ENCODE results near the gene KDM2B. TPM values are rescaled to one million over a fixed set of nuclear protein-coding genes. Genes with fewer than 3 reads are reported as not detected.
A peak's percentile ranks its signal among the peaks of the same experiment; 100 is the strongest.

Gene KDM2B
- total RNA-seq, 1 experiment from 2014 or later = 24.7 TPM

DNA sequence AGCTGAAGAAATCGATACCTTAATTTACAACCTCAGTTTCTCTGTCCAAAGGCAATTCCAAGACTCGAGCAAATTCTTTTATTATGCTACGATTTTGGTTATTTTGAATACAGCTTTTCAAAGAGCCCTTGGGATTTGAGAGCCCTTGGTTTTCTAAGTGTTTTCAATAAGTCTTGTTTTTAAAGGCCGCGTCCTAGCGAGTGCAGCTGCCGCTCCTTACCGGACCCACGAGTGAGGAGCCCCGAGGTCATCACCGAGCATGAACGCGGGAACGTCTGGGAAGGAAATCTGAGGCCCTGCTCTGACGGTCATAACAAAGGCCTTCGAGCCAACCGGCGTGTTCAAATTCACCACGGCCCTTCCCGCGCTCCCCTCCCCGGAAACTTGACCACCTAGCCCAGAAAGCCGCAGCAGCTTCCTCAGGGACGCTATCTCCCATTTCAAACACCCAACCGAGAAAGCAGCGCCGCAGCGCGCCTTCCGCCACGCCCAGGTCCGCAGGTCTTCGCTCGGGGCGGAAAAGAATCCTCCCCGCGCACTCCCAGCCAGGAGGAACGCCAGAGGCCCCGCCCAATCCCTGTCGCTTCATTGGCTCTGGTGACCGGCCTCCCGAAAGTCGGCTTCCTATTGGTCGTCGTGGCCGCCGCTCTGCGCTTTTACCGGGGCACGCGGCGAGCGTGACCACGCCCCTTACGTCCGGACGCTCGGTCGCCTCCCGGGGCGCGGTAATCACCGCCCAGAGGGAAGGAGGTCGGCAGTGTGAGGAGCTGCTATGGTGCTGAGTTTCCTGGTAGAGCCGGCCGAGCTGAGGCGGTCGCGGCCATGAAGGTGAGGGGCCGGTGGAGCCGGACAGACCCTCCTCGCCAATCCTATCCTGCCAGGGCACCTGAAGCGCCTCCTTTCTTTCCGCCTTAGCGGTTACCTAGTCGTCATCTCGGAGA is 181.2 kb downstream of the KDM2B start, which contains the start of gene RNF34:
Gene RNF34, plus strand, starts transcription at position 728 of the 941 bp plus-strand sequence. Its CDS starts 95 bp downstream, at position 823.
- DNase-seq = peak; percentile 99
- TF ChIP-seq, protein P1, sequence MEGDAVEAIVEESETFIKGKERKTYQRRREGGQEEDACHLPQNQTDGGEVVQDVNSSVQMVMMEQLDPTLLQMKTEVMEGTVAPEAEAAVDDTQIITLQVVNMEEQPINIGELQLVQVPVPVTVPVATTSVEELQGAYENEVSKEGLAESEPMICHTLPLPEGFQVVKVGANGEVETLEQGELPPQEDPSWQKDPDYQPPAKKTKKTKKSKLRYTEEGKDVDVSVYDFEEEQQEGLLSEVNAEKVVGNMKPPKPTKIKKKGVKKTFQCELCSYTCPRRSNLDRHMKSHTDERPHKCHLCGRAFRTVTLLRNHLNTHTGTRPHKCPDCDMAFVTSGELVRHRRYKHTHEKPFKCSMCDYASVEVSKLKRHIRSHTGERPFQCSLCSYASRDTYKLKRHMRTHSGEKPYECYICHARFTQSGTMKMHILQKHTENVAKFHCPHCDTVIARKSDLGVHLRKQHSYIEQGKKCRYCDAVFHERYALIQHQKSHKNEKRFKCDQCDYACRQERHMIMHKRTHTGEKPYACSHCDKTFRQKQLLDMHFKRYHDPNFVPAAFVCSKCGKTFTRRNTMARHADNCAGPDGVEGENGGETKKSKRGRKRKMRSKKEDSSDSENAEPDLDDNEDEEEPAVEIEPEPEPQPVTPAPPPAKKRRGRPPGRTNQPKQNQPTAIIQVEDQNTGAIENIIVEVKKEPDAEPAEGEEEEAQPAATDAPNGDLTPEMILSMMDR (IDR thresholded peaks at IDR 0.05; ENCODE audit: unreplicated experiment) = no peak
- CTCF ChIA-PET = interaction anchor here (0.6 to 2.7 kb wide), 6 partner anchors 11 to 384 kb away, joined by 3 to 11 read pairs (median 4); no protein-coding TSS in a partner anchor
- Mint-ChIP-seq H3K4me3 (ENCODE audit: low read depth, unreplicated experiment) (peak within 1 kb of the TSS; percentile 72), H3K27me3 (ENCODE audit: unreplicated experiment) (no peaks in the 10 kb centered on the region), H3K4me1 (ENCODE audit: low read depth, unreplicated experiment) (peaks cover 9% of the 10 kb centered on the region), H3K36me3 (ENCODE audit: insufficient read depth, unreplicated experiment) (peaks cover 39% of the 10 kb centered on the region), H3K27ac (ENCODE audit: unreplicated experiment) (peak within 1 kb of the TSS; percentile 45), H3K9me3 (ENCODE audit: low read depth, unreplicated experiment) (no peaks in the 10 kb centered on the region)
- BruUV-seq (replicated peaks) = TSS peak; percentile 94
- intact Hi-C loops (cut with micrococcal nuclease; ENCODE audit: unreplicated experiment) = loop anchor here (5.0 kb wide), 2 partner anchors 47 to 67 kb away; partner anchors contain the start of gene ANAPC5

DNA sequence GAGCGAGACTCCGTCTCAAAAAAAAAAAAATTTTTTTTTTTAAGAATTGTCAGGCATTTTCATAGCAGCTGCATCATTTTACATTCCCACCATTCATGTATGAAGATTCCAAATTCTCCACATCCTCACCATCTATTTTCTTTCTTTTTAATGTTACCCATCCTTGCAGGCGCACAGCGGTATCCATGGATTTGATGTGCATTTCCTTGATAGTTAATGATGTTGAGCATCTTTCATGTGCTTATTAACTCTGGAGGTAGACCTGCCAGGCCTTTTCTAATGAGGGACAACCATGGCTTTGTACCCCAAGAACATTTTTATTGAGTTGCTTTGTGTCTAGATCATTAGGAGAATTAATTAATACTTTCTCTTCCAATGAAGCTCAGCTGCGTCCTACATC is 182.5 kb downstream of the KDM2B start:
- Mint-ChIP-seq H3K4me1 (ENCODE audit: low read depth, unreplicated experiment) (peaks cover 9% of the 10 kb centered on the region), H3K27ac (ENCODE audit: unreplicated experiment) (peak overlapping the region; percentile 45), H3K4me3 (ENCODE audit: low read depth, unreplicated experiment) (peak overlapping the region; percentile 72), H3K36me3 (ENCODE audit: insufficient read depth, unreplicated experiment) (peaks cover 31% of the 10 kb centered on the region), H3K9me3 (ENCODE audit: low read depth, unreplicated experiment) (no peaks in the 10 kb centered on the region), H3K27me3 (ENCODE audit: unreplicated experiment) (no peaks in the 10 kb centered on the region)
- DNase-seq = no peak
- intact Hi-C loops (cut with micrococcal nuclease; ENCODE audit: unreplicated experiment) = no loop called here
- CTCF ChIA-PET = interaction anchor here (1.2 kb wide), 1 partner anchor 21 kb away, joined by 5 read pairs; no protein-coding TSS in a partner anchor
- BruUV-seq (replicated peaks) = no TSS peak
- TF ChIP-seq, protein P1 (IDR thresholded peaks at IDR 0.05; ENCODE audit: unreplicated experiment) = no peak

DNA sequence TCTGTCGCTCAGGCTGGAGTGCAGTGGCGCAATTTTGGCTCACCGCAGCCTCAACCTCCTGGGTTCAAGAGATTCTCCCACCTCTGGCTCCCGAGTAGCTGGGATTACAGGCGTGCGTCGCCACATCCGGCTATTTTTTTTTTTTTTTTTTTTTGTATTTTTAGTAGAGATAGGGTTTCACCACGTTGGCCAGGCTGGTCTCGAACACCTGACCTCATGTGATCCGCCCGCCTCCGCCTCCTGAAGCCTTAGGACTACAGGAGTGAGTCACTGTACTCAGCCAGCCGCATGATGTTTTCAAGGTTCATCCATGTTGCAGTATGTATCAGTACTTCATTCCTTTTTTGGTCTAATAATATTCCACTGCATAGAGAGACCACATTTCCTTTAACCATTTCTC is 183.3 kb downstream of the KDM2B start:
- Mint-ChIP-seq H3K4me3 (ENCODE audit: low read depth, unreplicated experiment) (no peak overlapping the region), H3K27me3 (ENCODE audit: unreplicated experiment) (no peaks in the 10 kb centered on the region), H3K4me1 (ENCODE audit: low read depth, unreplicated experiment) (peaks cover 9% of the 10 kb centered on the region), H3K9me3 (ENCODE audit: low read depth, unreplicated experiment) (no peaks in the 10 kb centered on the region), H3K36me3 (ENCODE audit: insufficient read depth, unreplicated experiment) (peaks cover 26% of the 10 kb centered on the region), H3K27ac (ENCODE audit: unreplicated experiment) (no peak overlapping the region)
- TF ChIP-seq, protein P1 (IDR thresholded peaks at IDR 0.05; ENCODE audit: unreplicated experiment) = no peak
- DNase-seq = no peak
- CTCF ChIA-PET = no interaction called here
- intact Hi-C loops (cut with micrococcal nuclease; ENCODE audit: unreplicated experiment) = no loop called here
- BruUV-seq (replicated peaks) = no TSS peak

DNA sequence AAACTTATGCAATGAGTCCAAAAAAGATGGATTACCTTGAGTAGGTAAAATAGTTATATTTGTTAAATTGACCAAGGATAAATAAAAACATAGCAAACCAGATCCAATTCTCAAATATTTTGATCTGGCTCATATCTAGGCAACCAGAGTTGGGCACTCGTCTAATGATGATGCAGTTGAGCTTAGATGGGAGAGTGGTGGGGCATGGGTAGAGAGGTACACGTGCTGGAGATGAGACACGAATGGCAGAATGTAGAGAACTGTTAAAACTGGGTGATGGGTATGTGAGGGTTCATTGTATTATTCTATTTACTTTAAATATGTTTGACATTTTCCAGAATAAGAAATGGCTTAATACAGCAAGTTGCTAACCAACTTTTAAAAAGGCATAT is 188.5 kb downstream of the KDM2B start:
- no peak for DNase-seq
- TF ChIP-seq, protein P1 (IDR thresholded peaks at IDR 0.05; ENCODE audit: unreplicated experiment) = no peak
- intact Hi-C loops (cut with micrococcal nuclease; ENCODE audit: unreplicated experiment) = no loop called here
- BruUV-seq (replicated peaks) = no TSS peak
- peaks cover 15% of the 10 kb centered on the region for H3K4me1 Mint-ChIP-seq (ENCODE audit: low read depth, unreplicated experiment)
- no peaks in the 10 kb centered on the region for H3K9me3 Mint-ChIP-seq (ENCODE audit: low read depth, unreplicated experiment)
- CTCF ChIA-PET = interaction anchor here (0.6 kb wide), 1 partner anchor 9 kb away, joined by 7 read pairs; no protein-coding TSS in a partner anchor
- H3K36me3 Mint-ChIP-seq (ENCODE audit: insufficient read depth, unreplicated experiment) = no peaks in the 10 kb centered on the region
- no peaks in the 10 kb centered on the region for H3K27me3 Mint-ChIP-seq (ENCODE audit: unreplicated experiment)
- no peak overlapping the region for H3K27ac Mint-ChIP-seq (ENCODE audit: unreplicated experiment)
- no peak overlapping the region for H3K4me3 Mint-ChIP-seq (ENCODE audit: low read depth, unreplicated experiment)
